Measurements from ENCODE around the gene CCDC30.
A peak's percentile ranks its signal among the peaks of the same experiment; 100 is the strongest.

CCDC30 gene

DNA sequence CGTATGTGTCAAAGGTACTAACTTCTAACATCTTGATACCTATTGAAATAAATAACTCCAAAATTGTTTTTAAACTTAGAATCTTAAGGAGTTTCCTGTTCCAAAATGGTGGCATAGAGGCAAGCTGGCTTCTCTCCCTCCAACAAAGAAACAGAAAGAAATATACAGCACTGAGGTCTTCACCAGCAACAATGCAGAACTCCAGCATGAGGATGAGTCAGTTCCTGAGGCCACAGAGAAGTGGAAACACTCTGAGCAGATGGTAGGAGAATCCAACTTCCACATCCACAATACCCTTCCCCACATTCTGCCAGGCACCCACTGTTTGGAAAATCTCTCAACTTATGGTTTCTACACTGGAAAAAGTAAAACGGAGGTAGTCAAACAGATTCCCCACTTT is 183.0 kb downstream of the CCDC30 start:
- H3K4me3 ChIP-seq (ENCODE audit: low read depth, low read length): no peak overlapping the region

DNA sequence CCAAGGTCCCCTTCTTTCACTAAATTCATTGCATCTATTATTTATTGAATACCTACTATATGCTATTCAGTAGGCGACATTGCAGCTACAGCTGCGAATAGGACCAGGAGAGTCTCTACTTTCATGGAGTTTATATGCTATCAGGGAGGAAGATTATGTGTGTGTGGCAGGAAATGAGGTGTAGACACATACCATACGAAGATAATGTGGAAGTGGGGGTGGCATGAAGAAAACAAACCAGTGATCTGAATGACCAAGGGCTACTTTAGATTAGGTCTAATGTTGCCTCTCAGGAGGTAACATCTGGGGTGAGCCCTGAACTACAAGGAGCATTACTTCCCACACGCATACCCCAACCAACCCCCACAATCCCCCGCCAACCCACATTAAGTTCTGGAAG is 194.1 kb downstream of the CCDC30 start:
- no peak overlapping the region for H3K4me3 ChIP-seq (ENCODE audit: low read depth, low read length)

DNA sequence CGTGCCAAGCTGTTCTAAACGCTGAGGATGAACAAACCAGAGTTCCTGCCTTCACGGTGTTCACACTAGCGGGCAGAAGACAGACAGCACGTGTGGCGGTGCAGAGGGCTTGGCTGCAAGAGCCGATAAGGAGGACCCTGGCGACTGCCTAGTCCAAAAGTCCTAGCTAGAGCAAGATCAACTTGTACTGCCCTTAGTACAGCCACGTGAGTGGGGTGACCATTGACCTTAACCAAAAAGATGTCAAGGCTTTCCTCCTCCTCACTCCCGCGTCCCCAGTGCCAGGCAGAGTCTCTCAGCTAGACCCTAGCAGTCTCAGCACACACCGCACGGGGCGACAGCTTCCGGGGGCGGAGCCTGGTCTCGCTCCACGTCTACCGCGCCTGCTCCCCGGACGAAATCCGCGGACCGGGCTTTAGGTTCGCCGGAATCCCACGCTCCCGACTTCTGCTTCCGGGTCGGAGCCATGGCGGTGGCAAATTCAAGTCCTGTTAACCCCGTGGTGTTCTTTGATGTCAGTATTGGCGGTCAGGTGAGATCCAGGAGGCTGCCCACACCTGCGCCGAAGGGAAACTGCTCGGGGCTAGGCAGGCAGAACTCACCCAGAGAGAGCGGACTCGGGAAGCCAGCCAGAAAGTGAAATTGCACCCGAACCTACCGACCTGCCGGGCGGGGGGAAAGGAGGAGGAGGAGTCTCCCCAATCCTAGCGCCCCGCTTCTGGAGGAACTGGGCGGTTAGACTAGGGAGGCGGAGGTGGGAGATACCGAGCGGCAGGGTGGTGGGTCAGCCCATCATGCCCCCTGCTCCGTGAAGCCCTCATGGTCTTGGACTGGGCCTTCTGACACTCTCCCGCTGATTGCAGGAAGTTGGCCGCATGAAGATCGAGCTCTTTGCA is 195.1 kb downstream of the CCDC30 start, which contains the start of gene PPIH:
TSS of gene PPIH (plus strand) at position 443 of the 896 bp plus-strand sequence. CDS start at position 467, 24 bp downstream.
- peak within 1 kb of the TSS; percentile 99 for H3K4me3 ChIP-seq (ENCODE audit: low read depth, low read length)

DNA sequence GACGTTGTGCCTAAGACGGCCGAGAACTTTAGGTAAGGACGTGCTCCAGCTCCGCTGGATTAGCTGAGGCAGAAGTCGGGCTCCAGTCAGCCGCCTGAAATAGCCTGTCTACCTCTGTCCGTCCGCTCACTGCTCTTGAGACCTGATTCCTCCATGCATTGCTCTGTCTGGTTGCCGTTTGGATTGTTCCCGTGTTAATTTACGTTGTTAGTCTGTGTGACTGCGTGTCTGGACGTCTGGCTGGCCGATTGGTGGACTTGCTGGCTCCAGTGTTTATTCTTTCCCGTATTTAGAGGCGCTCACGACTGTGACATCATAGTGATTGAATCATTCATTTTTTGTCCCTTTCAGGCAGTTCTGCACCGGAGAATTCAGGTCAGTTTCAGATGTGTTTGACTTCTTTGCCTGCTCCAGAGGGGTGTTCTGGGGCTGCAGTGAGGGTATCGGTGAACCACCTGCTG is 195.8 kb downstream of the CCDC30 start:
- H3K4me3 ChIP-seq (ENCODE audit: low read depth, low read length): peak overlapping the region; percentile 99

DNA sequence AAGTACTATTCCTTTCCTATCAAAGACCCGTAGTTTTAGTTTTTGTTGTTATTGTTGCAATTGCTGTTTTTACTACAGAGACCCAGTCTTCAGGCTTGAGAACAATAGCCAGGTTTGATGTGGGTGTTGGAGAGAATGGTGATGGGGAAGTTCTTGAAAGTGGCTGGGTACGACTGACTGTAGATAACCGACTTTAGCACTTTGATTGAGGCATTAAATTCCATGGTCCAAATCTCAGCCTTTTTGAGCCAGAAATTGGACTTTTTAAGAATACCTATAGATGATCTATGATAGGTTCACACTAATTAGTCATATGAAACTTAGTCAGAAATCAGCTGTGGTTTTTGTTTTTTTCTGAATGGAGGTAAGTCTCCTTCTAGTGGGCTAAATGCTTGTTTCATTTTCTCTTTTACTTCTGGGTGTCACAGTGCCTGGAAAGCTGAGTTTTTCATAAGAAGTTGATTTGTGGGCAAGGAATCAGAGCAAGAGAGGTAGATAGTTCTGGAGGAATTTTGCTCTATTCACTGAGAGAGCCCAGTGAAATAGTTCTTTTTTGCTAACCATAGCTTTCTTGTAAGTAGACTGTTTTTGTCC is 197.9 kb downstream of the CCDC30 start:
- no peak overlapping the region for H3K4me3 ChIP-seq (ENCODE audit: low read depth, low read length)

DNA sequence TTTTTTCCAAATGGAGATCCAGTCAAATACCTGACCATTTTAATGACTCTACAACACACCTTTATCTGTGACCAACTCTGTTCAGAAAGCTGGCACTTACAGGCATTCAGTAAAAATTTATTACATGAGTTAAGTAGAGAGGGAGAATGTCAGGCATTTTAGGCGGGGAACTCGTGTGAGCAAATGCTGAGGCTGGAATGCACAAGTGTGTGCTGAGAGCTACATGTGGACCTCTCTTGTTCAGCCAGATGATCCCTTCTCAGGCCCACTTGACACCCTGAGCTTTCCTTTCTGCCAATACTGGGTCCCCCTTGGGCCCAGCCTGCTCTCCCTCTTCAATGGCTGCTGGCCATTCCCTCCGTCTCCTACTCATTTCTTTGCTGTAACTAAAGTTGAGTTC is 206.8 kb downstream of the CCDC30 start:
- H3K4me3 ChIP-seq (ENCODE audit: low read depth, low read length): no peak overlapping the region

DNA sequence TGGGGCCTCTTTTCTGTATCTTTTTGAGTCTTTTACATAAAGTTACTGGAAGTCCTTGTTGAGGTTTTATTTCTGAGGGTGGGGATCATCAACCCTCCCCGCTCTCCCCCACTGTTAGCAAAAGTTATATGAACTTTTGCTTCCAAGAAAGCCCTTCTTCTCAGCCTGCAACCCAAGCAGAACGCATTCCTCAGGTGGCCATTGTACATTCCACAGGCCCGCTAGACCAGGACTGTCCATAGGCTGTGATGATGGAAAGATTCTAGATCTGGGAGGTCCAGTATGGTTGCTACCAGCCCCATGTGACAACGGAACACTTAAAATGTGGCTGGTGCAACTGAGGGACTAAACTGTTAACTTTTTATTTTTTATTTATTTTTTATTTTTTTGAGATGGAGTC is 207.3 kb downstream of the CCDC30 start:
- no peak overlapping the region for H3K4me3 ChIP-seq (ENCODE audit: low read depth, low read length)

DNA sequence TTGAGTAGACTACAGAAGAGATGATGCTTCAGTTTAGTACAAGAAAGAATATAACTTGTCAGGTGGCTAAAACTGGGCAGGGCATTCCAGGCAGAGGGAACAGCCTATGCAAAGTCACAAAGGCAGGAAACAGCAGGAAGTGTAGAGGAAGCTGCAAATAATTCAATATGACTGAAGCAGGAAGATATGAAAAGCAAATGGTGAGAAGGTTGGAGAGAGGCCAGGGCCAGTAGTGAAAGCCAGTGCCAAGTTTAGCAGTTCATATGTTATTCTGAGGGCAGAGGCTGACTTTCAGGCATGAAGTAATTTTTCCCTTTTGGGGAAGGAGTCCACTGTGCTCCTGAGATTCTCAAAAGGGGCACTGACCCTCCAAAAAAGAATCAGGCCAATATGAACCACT is 211.1 kb downstream of the CCDC30 start:
- no peak overlapping the region for H3K4me3 ChIP-seq (ENCODE audit: low read depth, low read length)

DNA sequence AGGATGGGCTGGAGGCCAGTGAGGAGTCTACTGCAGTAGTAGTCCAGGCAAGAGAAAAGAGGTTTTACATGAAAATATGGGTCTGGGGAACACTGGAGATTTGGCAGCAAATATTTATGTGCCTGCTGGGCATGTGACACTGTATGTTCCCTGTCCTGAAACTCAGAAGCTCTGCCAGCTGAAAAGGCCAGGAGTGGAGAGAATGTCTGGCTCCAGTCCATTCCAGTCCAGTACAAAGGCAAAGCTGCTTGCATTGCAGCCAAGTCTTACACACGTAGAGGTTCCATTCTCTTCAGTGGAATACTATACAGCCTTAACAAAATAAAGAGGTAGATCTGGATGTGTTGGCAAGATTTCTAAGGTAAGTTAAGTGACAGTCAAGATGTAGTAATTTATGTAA is 211.6 kb downstream of the CCDC30 start:
- no peak overlapping the region for H3K4me3 ChIP-seq (ENCODE audit: low read depth, low read length)

DNA sequence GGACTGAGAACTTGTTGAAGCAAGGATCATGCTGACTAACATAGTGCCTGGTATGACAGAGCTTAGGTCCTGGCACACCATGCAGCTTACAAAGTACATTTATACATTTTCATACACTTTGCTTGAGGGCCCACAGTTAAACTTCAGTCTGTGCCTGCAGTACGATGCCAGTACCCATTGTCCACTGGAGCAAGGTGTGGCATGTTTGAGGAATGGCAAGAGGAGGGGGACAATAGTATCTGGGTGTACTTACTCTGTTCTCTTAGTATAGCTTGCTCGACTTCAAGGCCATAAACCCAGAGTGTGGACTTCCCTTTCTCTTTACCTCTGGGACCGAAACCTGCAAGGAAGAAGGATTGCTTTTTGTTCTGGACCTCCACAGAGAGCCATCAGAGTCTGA is 212.4 kb downstream of the CCDC30 start:
- no peak overlapping the region for H3K4me3 ChIP-seq (ENCODE audit: low read depth, low read length)

DNA sequence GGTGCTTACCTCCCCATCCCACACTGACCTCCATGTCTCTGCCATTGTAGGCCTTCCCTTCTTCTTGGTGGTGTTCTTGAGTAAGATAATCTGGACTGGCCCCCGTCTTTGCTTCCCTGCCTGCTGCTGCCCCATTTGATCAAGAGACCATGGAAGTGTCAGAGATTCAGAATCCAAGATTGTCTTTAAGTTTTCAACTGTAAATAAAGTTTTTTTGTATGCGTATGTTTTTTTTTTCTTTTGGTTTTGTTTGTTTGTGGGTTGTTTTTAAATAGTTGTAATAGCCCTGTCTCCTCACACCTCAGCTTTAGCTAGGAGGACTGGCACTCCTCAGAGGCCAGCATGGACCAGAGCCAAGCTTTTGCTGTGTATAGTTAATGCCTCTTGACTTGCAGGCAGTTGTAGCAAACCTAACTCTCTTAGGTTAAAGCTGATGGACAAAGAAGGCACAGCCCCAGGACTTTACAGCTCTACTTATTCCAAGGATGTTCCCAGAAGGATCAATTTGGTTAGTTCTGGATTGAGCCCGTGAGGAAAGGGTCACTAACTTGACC is 213.5 kb downstream of the CCDC30 start:
- no peak overlapping the region for H3K4me3 ChIP-seq (ENCODE audit: low read depth, low read length)

DNA sequence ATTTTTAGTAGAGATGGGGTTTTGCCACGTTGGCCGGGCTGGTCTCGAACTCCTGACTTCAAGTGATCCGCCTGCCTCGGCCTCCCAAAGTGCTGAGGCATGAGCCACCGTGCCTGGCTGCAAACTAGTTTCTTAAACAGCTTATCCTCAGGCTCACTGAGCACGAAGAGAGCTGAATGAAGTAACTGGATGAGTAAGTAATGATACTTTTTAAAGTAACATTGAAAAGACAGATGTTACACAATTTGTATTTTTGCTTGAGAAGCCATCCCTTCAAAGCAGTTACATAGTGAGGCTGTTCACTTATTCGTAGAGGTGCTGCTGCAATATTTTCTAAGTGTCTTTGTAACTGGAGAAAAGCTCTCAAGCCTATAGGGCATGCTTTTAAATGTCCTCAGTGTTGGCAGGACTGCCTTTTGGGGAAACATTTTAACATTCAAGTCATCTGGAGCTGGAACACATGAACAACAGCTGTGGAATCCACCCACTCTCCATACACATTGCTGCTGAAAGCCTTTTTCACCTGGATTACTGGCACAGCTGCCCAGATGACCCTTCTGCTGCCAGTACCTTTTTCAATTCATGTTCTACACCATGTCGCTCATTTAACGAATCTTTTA is 216.4 kb downstream of the CCDC30 start:
- H3K4me3 ChIP-seq (ENCODE audit: low read depth, low read length): no peak overlapping the region

DNA sequence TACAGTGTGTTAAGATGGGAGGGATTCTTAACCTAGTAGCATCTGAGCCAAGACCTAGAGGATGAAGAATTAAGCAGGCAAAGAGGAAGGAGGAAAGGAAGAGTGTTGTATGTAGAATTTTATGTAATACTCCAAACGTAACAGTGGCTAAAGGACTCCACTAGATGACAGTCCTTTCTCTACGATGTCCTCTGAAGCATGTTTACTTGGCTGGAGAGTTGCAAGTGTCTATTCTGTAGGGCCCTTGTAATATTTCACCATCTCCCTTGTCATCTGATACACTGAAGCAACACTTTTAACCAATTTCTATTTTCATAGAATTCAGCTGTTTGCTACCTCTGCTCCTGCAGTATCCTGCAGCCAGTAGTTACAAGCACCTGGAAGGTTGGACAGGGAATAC is 217.0 kb downstream of the CCDC30 start:
- H3K4me3 ChIP-seq (ENCODE audit: low read depth, low read length): no peak overlapping the region

DNA sequence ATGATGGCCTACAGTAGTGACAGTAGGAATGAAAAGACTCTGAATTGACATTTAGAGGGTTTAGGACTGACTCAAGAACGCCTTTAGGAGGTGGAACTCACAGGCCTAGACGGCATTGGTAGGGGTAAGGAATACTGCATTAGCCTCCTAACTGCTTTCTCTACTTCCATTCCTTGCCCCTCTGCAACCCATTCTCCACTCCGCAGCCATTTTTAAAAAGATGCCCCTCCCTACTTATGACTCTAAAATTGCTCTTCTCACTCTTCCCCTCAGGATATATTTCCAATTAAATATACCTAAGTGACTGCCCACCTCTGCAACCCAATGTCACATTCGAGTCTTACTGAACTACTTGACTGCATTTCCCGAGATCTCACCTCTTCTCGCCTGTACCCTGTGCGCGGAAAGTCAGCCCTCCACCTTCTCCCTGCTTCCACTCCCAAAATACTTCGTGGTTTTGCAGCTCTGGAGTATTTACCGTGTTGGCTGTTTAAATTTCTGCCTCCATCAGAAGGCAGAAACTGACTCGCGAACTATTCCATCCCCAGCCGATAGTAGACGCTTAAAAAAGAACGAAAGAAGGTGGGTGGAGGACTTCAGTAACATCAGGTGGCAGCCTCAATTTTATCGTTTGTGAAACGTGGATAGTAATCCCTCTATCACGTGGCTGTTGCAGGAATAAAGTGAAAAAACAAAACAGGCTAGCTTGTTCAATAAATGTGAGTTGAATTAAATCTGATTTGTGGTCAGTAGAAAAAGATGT is 218.0 kb downstream of the CCDC30 start:
- peak overlapping the region; percentile 91 for H3K4me3 ChIP-seq (ENCODE audit: low read depth, low read length)

DNA sequence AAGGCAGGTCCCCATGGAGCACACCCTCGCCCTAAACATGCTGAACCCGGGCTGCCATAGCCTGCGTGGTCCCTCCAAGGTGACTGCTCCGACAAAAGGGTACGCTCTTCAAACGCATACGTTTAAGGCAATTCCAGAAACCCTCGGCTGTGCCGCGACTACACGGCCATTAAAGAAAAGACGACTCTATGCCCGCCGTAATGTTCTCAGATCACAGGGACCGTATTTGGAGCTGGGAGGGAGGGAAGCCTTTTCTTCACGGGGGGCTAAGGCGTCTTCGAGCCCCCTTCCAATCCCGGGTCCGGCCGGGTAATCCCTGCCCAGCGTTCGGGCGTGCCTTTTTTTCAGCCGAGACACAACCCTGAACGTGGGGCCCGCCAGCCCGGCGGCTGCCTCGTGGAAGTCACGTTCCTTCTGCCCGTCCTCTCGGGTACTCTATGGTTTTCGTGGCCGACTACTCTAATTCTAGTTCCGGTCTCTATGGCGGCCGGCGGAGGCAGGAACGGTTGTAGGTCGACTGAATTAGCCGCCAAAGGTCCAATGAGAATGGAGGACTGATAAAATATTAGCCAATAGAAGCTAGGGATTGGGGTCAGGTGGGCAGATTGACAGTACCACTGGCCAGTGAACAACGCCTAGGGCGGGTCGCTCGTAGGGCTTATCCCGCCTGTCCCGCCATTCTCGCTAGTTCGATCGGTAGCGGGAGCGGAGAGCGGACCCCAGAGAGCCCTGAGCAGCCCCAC is 218.8 kb downstream of the CCDC30 start, which contains the start of gene YBX1:
TSS of gene YBX1 (plus strand) at position 678 of the 743 bp plus-strand sequence. CDS start 148 bp downstream, outside the sequence.
- peak within 1 kb of the TSS; percentile 93 for H3K4me3 ChIP-seq (ENCODE audit: low read depth, low read length)

DNA sequence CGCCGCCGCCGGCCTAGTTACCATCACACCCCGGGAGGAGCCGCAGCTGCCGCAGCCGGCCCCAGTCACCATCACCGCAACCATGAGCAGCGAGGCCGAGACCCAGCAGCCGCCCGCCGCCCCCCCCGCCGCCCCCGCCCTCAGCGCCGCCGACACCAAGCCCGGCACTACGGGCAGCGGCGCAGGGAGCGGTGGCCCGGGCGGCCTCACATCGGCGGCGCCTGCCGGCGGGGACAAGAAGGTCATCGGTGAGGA is 219.3 kb downstream of the CCDC30 start:
- peak overlapping the region; percentile 93 for H3K4me3 ChIP-seq (ENCODE audit: low read depth, low read length)

DNA sequence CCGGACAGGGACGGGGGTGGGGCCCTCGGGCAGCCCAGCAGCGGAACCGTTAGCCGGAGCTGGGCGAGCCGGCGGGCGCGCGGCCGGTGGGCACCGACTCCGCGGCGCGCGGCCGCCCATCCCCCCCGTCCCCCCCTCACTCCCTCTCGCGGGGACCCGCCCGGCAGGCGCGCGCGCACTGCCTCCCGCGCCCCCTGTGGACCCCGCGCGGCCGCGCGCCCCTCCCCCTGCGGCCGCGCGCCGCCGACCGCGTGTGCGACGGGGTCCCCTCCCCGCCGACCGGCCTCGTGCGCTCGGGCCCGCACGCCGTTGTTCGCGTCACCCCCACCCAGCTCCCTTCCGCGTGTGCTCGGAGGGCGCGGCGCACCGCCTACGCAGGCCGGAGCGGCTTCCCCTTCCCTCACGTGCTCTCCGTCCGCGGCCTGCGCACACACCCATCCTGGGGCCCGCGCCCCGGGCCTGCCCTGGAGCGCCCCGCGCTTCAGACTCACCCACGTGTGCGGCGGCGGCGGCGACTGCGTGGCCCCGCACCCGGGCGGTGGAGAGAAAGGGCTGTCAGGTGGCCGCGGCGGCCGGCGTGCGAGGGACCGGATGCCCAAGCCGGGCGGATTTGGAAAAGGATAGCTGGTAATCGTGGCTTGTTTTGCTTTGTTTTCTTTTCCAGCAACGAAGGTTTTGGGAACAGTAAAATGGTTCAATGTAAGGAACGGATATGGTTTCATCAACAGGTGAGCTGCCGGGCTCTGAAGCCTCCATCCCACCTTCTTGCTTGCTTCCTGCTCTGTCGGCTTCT is 219.8 kb downstream of the CCDC30 start:
- H3K4me3 ChIP-seq (ENCODE audit: low read depth, low read length): peak overlapping the region; percentile 93

DNA sequence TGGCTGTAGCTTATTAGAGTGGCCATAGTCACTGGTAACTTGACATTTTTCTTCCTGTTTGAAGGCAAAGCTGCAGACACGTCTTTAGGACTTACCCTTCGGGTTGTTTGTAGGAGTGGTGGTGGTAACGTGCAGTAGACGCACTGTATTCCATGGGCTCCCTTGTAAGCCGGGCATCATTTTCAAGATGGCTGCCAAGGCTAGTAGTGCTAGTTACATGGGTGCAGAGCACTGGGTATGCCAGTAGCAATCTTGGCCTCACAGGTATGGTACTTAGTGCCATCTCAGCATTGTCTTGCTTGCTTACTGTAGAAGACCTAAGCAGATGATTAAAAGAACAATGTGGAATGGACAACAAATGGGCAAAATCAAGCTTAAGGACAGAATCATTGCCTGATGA is 221.1 kb downstream of the CCDC30 start:
- H3K4me3 ChIP-seq (ENCODE audit: low read depth, low read length): peak overlapping the region; percentile 93

DNA sequence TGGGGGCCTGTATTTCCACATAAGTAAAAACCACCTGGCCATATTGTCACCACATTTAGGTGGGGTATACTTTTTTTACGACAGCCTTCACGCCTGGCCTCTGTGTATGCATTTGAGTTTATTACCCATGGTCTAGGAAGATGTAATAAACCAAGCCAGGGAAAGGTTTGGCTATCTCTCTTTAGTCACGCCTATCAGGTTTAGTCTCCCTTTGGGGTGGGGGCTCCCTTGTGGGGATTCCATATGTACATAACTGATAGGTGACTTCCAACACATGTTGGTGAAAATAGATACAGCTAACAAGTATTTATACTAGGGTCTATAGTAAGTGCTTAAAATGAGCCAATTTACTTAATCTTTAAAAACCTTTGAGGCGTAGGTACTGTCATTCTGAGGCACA is 223.3 kb downstream of the CCDC30 start:
- H3K4me3 ChIP-seq (ENCODE audit: low read depth, low read length): no peak overlapping the region

All from iPS-11a (cell line).